ENCODE measurements around the gene LFNG. TPM values are rescaled to one million over a fixed set of nuclear protein-coding genes. Genes with fewer than 3 reads are reported as not detected.
A peak's percentile ranks its signal among the peaks of the same experiment; 100 is the strongest.

Gene LFNG
- total RNA-seq, 2 donors from 2014 or later = 16.0 to 47.2 TPM

DNA sequence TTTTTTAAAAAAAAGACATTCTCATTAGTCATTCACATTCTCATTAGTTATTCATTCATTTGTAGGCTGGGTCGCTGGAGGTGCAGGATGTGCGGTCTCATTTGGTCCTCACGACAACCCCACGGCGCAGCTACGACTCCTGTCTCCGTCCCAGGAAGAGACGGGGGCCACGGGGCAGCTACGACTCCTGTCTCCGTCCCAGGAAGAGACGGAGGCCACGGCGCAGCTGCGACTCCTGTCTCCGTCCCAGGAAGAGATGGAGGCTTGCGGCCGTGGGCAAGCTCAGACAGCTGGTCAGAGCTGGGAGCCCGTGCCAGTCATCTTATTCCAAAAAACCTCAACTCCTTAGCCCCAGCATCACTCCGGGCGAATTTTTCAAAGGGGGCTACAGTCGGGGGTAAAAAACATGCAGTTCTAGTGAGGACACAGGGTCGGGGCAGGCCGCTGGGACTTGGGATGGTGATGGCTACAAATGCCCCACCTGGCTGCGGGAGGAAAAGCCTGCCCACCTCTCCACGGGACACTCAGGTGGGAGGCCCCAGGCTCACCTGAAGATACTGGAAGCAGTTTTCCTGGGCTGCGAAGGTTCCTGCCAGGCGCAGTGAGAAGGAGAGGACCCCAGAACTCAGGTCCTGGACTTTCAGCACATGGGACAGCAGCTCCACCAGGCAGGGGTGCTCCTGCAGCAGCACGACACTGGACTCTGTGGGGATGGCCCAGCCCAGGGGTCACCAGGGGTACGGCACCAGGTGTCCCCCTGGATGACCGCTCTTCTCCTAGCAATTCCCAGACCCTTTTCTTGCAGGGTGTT is 27.4 kb downstream of the LFNG start:
- peaks cover 57% of the 10 kb centered on the region for H3K36me3 Mint-ChIP-seq (ENCODE audit: low read depth)
- H3K27ac Mint-ChIP-seq = no peak overlapping the region
- H3K4me1 Mint-ChIP-seq = no peaks in the 10 kb centered on the region
- no peak overlapping the region for H3K27ac ChIP-seq (ENCODE audit: low read depth, low read length)
- no peaks in the 10 kb centered on the region for H3K27me3 Mint-ChIP-seq (ENCODE audit: insufficient read depth)
- no peaks in the 10 kb centered on the region for H3K9me3 ChIP-seq (ENCODE audit: control insufficient read depth, low read length)
- H3K9me3 Mint-ChIP-seq = no peaks in the 10 kb centered on the region
- H3K9ac ChIP-seq (ENCODE audit: extremely low read depth, low read length, poor library complexity, severe bottlenecking) = no peak overlapping the region
- 89 to 91% methylated on average over 25 to 31 of the region's 31 CpGs for WGBS, 2 experiments (ENCODE audit: insufficient coverage in 1 of 2, insufficient read length in 1 of 2)
- no peak overlapping the region for H3K4me3 Mint-ChIP-seq
- peaks cover 45% of the 10 kb centered on the region for H3K36me3 ChIP-seq (ENCODE audit: control insufficient read depth, insufficient read depth, low read length)
- TF ChIP-seq CTCF (conservative IDR thresholded peaks at IDR 0.05) = no peak
- H3K27me3 ChIP-seq (ENCODE audit: control insufficient read depth, insufficient read depth, low read length, poor library complexity, severe bottlenecking) = no peaks in the 10 kb centered on the region
- no peaks in the 10 kb centered on the region for H3K4me1 ChIP-seq (ENCODE audit: control insufficient read depth, insufficient read depth, low read length)
- H3K4me3 ChIP-seq (ENCODE audit: low read length) = no peak overlapping the region
- no peak for DNase-seq

GRCh38 chr7:2551418-2551817 is 31.8 kb downstream of the LFNG start:
- H3K4me3 Mint-ChIP-seq = no peak overlapping the region
- WGBS, 2 experiments (ENCODE audit: insufficient coverage in 1 of 2, insufficient read length in 1 of 2) = 65 to 87% methylated on average over 2 to 8 of the region's 8 CpGs
- peaks cover 49% of the 10 kb centered on the region for H3K36me3 ChIP-seq (ENCODE audit: control insufficient read depth, insufficient read depth, low read length)
- no peaks in the 10 kb centered on the region for H3K9me3 ChIP-seq (ENCODE audit: control insufficient read depth, low read length)
- H3K4me3 ChIP-seq (ENCODE audit: low read length) = no peak overlapping the region
- H3K9me3 Mint-ChIP-seq = no peaks in the 10 kb centered on the region
- no peaks in the 10 kb centered on the region for H3K27me3 Mint-ChIP-seq (ENCODE audit: insufficient read depth)
- peaks cover 50% of the 10 kb centered on the region for H3K36me3 Mint-ChIP-seq (ENCODE audit: low read depth)
- H3K9ac ChIP-seq (ENCODE audit: extremely low read depth, low read length, poor library complexity, severe bottlenecking) = no peak overlapping the region
- no peak overlapping the region for H3K27ac ChIP-seq (ENCODE audit: low read depth, low read length)
- no peaks in the 10 kb centered on the region for H3K27me3 ChIP-seq (ENCODE audit: control insufficient read depth, insufficient read depth, low read length, poor library complexity, severe bottlenecking)
- peaks cover 8% of the 10 kb centered on the region for H3K4me1 ChIP-seq (ENCODE audit: control insufficient read depth, insufficient read depth, low read length)
- no peak for DNase-seq
- peaks cover 10% of the 10 kb centered on the region for H3K4me1 Mint-ChIP-seq
- H3K27ac Mint-ChIP-seq = no peak overlapping the region
- no peak for TF ChIP-seq CTCF (conservative IDR thresholded peaks at IDR 0.05)

DNA sequence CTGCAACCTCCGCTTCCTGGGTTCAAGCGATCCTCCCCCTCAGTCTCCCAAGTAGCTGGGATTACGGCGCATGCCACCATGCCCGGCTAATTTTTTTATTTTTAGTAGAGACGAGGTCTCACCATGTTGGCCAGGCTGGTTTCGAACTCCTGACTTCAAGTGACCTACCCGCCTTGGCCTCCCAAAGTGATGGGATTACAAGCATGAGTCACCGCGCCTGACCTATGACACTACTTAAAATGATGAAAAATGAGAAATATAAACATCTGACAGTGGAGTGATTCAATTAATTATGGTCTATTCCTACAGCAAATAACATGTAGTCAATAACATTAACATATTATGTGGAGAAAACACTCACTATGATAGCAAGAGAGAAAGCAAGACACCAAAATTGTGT is 33.5 kb downstream of the LFNG start:
- Histone ChIP-seq H3K36me3 (ENCODE audit: control insufficient read depth, insufficient read depth, low read length) (peaks cover 40% of the 10 kb centered on the region), H3K4me3 (ENCODE audit: low read length) (no peak overlapping the region), H3K27ac (ENCODE audit: low read depth, low read length) (no peak overlapping the region), H3K27me3 (ENCODE audit: control insufficient read depth, insufficient read depth, low read length, poor library complexity, severe bottlenecking) (no peaks in the 10 kb centered on the region), H3K9ac (ENCODE audit: extremely low read depth, low read length, poor library complexity, severe bottlenecking) (no peak overlapping the region), H3K4me1 (ENCODE audit: control insufficient read depth, insufficient read depth, low read length) (peaks cover 8% of the 10 kb centered on the region), H3K9me3 (ENCODE audit: control insufficient read depth, low read length) (no peaks in the 10 kb centered on the region)
- 96 to 97% methylated on average over 8 to 10 of the region's 10 CpGs for WGBS, 2 experiments (ENCODE audit: insufficient coverage in 1 of 2, insufficient read length in 1 of 2)
- peak overlapping the region; percentile 55 for H3K27ac Mint-ChIP-seq
- DNase-seq = no peak
- H3K36me3 Mint-ChIP-seq (ENCODE audit: low read depth) = peaks cover 38% of the 10 kb centered on the region
- TF ChIP-seq CTCF (conservative IDR thresholded peaks at IDR 0.05) = no peak
- peak overlapping the region; percentile 77 for H3K4me3 Mint-ChIP-seq
- no peaks in the 10 kb centered on the region for H3K27me3 Mint-ChIP-seq (ENCODE audit: insufficient read depth)
- peaks cover 10% of the 10 kb centered on the region for H3K4me1 Mint-ChIP-seq
- H3K9me3 Mint-ChIP-seq = no peaks in the 10 kb centered on the region

All from endodermal cell (in vitro differentiated cells).